HepG2 (cell line): ENCODE data around the gene NME7. TPM values are rescaled to one million over a fixed set of nuclear protein-coding genes. Genes with fewer than 3 reads are reported as not detected.

ENCODE experiments used
- ATF7-NPFF ChIP-seq: sonication (generic); formaldehyde crosslinking; IDR thresholded peaks from 2 replicates; pipeline ENCODE4 v1.8.1; 2023; ENCODE audit warnings: mild to moderate bottlenecking, low read depth, missing genetic modification reagents, moderate library complexity
- CEBPG ChIP-seq: IDR thresholded peaks from 2 replicates; pipeline ENCODE4 v1.6.1; 2016
- EHMT2 ChIP-seq: fragments of 200-600 bp; sonication (generic); IDR thresholded peaks from 2 replicates; pipeline ENCODE4 v1.7.0; 2017; ENCODE audit warnings: antibody characterized with exemption, low read depth, low read length, borderline replicate concordance
- GATAD2A ChIP-seq: IDR thresholded peaks from 2 replicates; pipeline ENCODE4 v1.6.1; 2016
- HNRNPH1 ChIP-seq: fragments of 200-400 bp; formaldehyde crosslinking; optimal IDR thresholded peaks from 2 replicates; pipeline ENCODE3; 2017; ENCODE audit warnings: mild to moderate bottlenecking, low read depth, low read length
- ISL2 ChIP-seq: sonication (generic); formaldehyde crosslinking; IDR thresholded peaks from 2 replicates; pipeline ENCODE4 v1.5.0; 2020; ENCODE audit warnings: missing genetic modification reagents
- KMT2A ChIP-seq: sonication (generic); formaldehyde crosslinking; IDR thresholded peaks from 2 replicates; pipeline ENCODE4 v1.4.0; 2020; ENCODE audit warnings: missing genetic modification reagents
- MYC ChIP-seq: sonication (generic); formaldehyde crosslinking; IDR thresholded peaks from 2 replicates; pipeline ENCODE4 v1.9.0; 2021; ENCODE audit warnings: missing genetic modification reagents, borderline replicate concordance
- NCOA2 ChIP-seq: sonication (generic); formaldehyde crosslinking; IDR thresholded peaks from 2 replicates; pipeline ENCODE4 v1.8.0; 2022; ENCODE audit warnings: inconsistent platforms
- PAF1 ChIP-seq: IDR thresholded peaks from 2 replicates; pipeline ENCODE4 v1.6.1; 2016; ENCODE audit warnings: missing genetic modification reagents, missing compliant biosample characterization
- POGZ ChIP-seq: sonication (generic); formaldehyde crosslinking; IDR thresholded peaks from 2 replicates; pipeline ENCODE4 v1.4.0; 2020; ENCODE audit warnings: mild to moderate bottlenecking, missing genetic modification reagents
- RFXAP ChIP-seq: sonication (generic); formaldehyde crosslinking; IDR thresholded peaks from 2 replicates; pipeline ENCODE4 v1.4.0; 2020; ENCODE audit warnings: missing genetic modification reagents, borderline replicate concordance
- SAP130 ChIP-seq: IDR thresholded peaks from 2 replicates; pipeline ENCODE4 v1.6.1; 2016; ENCODE audit warnings: low read depth
- SOX13 ChIP-seq, 3 experiments: fragments of 450-650 bp in 1 of 3; sonication (generic) in 1 of 3; formaldehyde crosslinking in 1 of 3; IDR thresholded peaks in 2 of 3; conservative IDR thresholded peaks in 1 of 3; 2 replicates each; pipeline versions ENCODE4 v1.5.0 to v1.6.1; 2016 to 2020; ENCODE audit warnings: antibody characterized with exemption in 1 of 3, mild to moderate bottlenecking in 1 of 3, missing compliant biosample characterization in 1 of 3, missing genetic modification reagents in 1 of 3, moderate library complexity in 1 of 3
- SSRP1 ChIP-seq: IDR thresholded peaks from 2 replicates; pipeline ENCODE4 v1.6.1; 2016; ENCODE audit warnings: control low read depth
- ZNF263 ChIP-seq: sonication (generic); formaldehyde crosslinking; IDR thresholded peaks from 2 replicates; pipeline ENCODE4 v1.4.0; 2020; ENCODE audit warnings: missing genetic modification reagents
- ZNF350 ChIP-seq: sonication (generic); formaldehyde crosslinking; IDR thresholded peaks from 2 replicates; pipeline ENCODE4 v1.4.0; 2020; ENCODE audit warnings: mild to moderate bottlenecking, low read depth, missing genetic modification reagents, borderline replicate concordance
- ZNF451 ChIP-seq: sonication (generic); formaldehyde crosslinking; IDR thresholded peaks from 2 replicates; pipeline ENCODE4 v1.5.0; 2020; ENCODE audit warnings: mild to moderate bottlenecking, missing genetic modification reagents
- ZSCAN25 ChIP-seq: sonication (generic); formaldehyde crosslinking; IDR thresholded peaks from 2 replicates; pipeline ENCODE4 v1.8.0; 2022; ENCODE audit warnings: mild to moderate bottlenecking, missing genetic modification reagents
- polyA plus RNA-seq, 8 experiments: library from polyadenylated mRNA; depleted of rRNA in 3 of 8; stranded (reverse) in 7 of 8; unstranded in 1 of 8; fragments of >200 nt; fragmentation: Illumina TruSeq in 4 of 8; extraction: Trizol in 4 of 8; gene quantifications; 2 replicates each; pipeline versions ENCODE4 v1.2.1 to v1.2.3, GENCODE V29; 2011 to 2016; ENCODE audit warnings: low read depth in 4 of 8, missing spikeins in 1 of 8, mixed read lengths in 1 of 8; ENCODE audit not compliant: insufficient read depth in 1 of 8
- total RNA-seq, 5 experiments: library from RNA; depleted of rRNA; stranded (reverse); fragments of >200 nt; fragmentation: Illumina TruSeq; extraction: Trizol; gene quantifications; 2 replicates each; pipeline ENCODE4 v1.2.3, GENCODE V29; 2016; ENCODE audit warnings: low read depth in 1 of 5
- TF ChIP-seq, protein P1 (sequence below): fragments of 450-650 bp; IDR thresholded peaks from 2 replicates; pipeline ENCODE4 v1.6.1; 2016
- TF ChIP-seq, protein P2 (sequence below): IDR thresholded peaks from 2 replicates; pipeline ENCODE4 v1.6.1; 2016; ENCODE audit warnings: missing compliant biosample characterization, missing genetic modification reagents, borderline replicate concordance
- TF ChIP-seq, protein P3 (sequence below): sonication (generic); formaldehyde crosslinking; IDR thresholded peaks from 2 replicates; pipeline ENCODE4 v1.5.1; 2020; ENCODE audit warnings: mild to moderate bottlenecking, missing genetic modification reagents
- TF ChIP-seq, protein P4 (sequence below): IDR thresholded peaks from 2 replicates; pipeline ENCODE4 v1.6.1; 2016; ENCODE audit warnings: mild to moderate bottlenecking
- TF ChIP-seq, protein P5 (sequence below): sonication (generic); formaldehyde crosslinking; IDR thresholded peaks from 2 replicates; pipeline ENCODE4 v1.4.0; 2020; ENCODE audit warnings: missing genetic modification reagents

The NME7 gene
- total and polyA plus RNA-seq, 2 of the 13 experiments (the other 11 are each of a cell fraction or from before 2014, with no cell fraction given), result 9.4 to 22.5 TPM

DNA sequence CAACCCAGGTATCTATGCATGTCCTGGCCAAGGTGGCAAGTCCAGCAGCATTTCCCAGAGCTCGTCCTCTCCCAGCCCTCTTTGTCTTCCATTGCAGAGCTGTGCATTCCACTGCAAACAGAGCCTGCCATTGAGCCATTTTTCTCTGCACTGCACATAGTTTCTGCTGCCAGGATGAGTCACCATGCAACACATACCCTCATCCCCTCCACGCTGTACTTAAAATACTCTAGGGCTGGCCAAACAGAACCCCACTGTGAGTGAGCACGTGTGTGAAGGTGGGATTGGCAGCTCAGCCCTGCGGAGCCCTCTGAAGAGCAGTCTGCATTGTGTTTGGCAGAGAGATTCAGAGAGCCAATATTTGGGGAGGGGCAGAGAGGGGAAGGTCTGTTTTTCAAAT, 265.0 kb downstream of the NME7 start (continued):
- TF ChIP-seq ZSCAN25 (peak; percentile 90), GATAD2A (peak; percentile 66), SSRP1 (CRISPR knock-in tag) (0 out of 2 replicates have a peak, but pooled peaks have one; percentile 68), SOX13 (IDR thresholded peaks at IDR 0.05) (no peak), SOX13 (CRISPR knock-in tag; conservative IDR thresholded peaks at IDR 0.05 in 1 of 2, IDR thresholded peaks at IDR 0.05 in 1 of 2) (peak in 1 of 2 experiments; percentile 51; a peak in 1 of 4 replicates), RFXAP (CRISPR knock-in tag) (no peak), PAF1 (no peak), CEBPG (CRISPR knock-in tag) (peak; percentile 30; the same call in 1 of the 2 replicates), EHMT2 (0 out of 2 replicates have a peak, but pooled peaks have one; percentile 31), SAP130 (CRISPR knock-in tag) (peak; percentile 74), MYC (CRISPR knock-in tag) (peak; percentile 80; the same call in 1 of the 2 replicates), ZNF263 (CRISPR knock-in tag) (no peak), ZNF350 (CRISPR knock-in tag) (0 out of 2 replicates have a peak, but pooled peaks have one; percentile 16), POGZ (CRISPR knock-in tag) (peak; percentile 61; the same call in 1 of the 2 replicates), ISL2 (0 out of 2 replicates have a peak, but pooled peaks have one; percentile 27), ATF7-NPFF (no peak), KMT2A (no peak), ZNF451 (no peak), NCOA2 (CRISPR knock-in tag) (peak; percentile 31; the same call in 1 of the 2 replicates), HNRNPH1 (peak; percentile 51)
- TF ChIP-seq, protein P1, sequence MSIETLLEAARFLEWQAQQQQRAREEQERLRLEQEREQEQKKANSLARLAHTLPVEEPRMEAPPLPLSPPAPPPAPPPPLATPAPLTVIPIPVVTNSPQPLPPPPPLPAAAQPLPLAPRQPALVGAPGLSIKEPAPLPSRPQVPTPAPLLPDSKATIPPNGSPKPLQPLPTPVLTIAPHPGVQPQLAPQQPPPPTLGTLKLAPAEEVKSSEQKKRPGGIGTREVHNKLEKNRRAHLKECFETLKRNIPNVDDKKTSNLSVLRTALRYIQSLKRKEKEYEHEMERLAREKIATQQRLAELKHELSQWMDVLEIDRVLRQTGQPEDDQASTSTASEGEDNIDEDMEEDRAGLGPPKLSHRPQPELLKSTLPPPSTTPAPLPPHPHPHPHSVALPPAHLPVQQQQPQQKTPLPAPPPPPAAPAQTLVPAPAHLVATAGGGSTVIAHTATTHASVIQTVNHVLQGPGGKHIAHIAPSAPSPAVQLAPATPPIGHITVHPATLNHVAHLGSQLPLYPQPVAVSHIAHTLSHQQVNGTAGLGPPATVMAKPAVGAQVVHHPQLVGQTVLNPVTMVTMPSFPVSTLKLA, result peak; percentile 22; the same call in 1 of the 2 replicates
- TF ChIP-seq, protein P2, sequence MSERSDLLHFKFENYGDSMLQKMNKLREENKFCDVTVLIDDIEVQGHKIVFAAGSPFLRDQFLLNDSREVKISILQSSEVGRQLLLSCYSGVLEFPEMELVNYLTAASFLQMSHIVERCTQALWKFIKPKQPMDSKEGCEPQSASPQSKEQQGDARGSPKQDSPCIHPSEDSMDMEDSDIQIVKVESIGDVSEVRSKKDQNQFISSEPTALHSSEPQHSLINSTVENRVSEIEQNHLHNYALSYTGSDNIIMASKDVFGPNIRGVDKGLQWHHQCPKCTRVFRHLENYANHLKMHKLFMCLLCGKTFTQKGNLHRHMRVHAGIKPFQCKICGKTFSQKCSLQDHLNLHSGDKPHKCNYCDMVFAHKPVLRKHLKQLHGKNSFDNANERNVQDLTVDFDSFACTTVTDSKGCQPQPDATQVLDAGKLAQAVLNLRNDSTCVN (CRISPR knock-in tag), result 0 out of 2 replicates have a peak, but pooled peaks have one; percentile 19
- TF ChIP-seq, protein P3, sequence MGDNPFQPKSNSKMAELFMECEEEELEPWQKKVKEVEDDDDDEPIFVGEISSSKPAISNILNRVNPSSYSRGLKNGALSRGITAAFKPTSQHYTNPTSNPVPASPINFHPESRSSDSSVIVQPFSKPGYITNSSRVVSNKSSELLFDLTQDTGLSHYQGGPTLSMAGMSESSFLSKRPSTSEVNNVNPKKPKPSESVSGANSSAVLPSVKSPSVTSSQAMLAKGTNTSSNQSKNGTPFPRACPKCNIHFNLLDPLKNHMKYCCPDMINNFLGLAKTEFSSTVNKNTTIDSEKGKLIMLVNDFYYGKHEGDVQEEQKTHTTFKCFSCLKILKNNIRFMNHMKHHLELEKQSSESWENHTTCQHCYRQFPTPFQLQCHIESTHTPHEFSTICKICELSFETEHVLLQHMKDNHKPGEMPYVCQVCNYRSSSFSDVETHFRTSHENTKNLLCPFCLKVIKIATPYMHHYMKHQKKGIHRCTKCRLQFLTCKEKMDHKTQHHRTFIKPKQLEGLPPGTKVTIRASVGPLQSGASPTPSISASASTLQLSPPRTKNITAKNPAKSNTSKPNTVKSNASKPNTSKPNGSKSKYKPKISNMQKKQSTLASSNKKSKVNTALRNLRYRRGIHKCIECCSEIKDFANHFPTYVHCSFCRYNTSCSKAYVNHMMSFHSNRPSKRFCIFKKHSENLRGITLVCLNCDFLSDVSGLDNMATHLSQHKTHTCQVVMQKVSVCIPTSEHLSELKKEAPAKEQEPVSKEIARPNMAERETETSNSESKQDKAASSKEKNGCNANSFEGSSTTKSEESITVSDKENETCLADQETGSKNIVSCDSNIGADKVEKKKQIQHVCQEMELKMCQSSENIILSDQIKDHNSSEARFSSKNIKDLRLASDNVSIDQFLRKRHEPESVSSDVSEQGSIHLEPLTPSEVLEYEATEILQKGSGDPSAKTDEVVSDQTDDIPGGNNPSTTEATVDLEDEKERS (CRISPR knock-in tag), result no peak
- TF ChIP-seq, protein P4, sequence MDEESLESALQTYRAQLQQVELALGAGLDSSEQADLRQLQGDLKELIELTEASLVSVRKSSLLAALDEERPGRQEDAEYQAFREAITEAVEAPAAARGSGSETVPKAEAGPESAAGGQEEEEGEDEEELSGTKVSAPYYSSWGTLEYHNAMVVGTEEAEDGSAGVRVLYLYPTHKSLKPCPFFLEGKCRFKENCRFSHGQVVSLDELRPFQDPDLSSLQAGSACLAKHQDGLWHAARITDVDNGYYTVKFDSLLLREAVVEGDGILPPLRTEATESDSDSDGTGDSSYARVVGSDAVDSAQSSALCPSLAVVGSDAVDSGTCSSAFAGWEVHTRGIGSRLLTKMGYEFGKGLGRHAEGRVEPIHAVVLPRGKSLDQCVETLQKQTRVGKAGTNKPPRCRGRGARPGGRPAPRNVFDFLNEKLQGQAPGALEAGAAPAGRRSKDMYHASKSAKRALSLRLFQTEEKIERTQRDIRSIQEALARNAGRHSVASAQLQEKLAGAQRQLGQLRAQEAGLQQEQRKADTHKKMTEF (CRISPR knock-in tag), result peak; percentile 50; the same call in 1 of the 2 replicates
- TF ChIP-seq, protein P5, sequence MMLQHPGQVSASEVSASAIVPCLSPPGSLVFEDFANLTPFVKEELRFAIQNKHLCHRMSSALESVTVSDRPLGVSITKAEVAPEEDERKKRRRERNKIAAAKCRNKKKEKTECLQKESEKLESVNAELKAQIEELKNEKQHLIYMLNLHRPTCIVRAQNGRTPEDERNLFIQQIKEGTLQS (CRISPR knock-in tag), result peak; percentile 94
